HuH-7 (cell line): ENCODE results near the gene STIL.
"Not testable (repeated sequence)": the region's sequence is repeated elsewhere in the genome, so short reads cannot be mapped to it uniquely, and the experiment has no call there.

ENCODE experiments used
- DNase-seq: peaks from one replicate; pipeline ENCODE4 v3.0.0; 2011; ENCODE audit warnings: low spot score

STIL gene

DNA sequence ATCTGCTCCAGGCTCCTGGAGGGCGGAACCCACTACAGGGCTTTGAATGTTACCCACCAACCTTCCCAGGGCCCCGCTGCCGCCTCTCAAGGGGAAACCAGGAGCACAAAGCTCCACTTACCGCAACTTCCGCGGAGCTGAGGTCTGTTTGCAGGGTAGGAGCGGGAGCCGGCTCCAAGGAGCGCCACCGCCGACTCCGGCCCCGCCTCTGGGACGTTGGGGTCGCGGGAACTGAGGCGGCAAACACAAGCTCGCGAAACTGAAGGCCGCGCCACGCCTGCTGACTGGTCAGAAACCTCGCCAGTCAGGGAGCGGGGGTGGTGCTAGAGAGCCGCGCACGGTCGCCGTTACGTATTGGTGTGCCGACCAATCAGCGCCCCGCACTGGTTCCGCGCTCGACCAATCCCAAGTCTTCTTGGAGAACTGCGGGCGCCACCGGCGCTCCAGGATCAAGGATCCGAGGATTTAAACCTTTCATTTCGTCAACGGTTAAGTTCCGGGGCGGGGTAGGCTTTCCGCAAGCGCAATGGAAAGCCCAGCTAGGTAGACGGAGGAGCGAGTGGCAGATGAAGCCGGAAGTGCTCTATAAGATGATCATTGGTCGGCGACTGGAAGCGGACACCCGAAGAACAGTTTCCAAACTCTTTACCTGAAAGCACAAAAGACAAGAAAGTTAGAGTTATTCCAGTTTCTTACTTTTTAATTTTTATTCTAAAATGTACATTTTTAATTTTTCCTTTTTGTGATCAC lies at the start of gene STIL:
Gene STIL (minus strand): TSS at position 233 of the 750 bp plus-strand sequence. CDS start 3,828 bp downstream, outside the sequence.
- DNase-seq: peak; percentile 90

DNA sequence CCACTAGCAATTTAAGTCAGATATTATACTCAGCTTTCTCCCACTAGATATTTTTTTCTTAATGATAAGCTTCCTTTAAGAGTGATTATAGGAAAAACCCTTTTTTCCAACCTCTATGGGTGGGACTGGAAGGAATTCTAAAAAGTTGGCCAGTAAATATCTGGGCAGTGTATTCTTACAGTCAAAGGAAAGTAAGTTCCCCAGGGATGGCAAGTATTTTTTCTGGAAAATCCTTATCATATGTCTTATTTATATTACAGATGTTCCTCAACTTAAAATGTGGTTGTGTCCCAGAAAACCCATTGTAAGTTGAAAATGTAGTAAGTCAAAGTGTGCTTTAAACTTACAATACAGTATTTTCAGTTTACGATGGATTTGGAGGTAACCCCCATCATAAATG lies 48.9 kb upstream of the STIL start:
- DNase-seq: no peak

DNA sequence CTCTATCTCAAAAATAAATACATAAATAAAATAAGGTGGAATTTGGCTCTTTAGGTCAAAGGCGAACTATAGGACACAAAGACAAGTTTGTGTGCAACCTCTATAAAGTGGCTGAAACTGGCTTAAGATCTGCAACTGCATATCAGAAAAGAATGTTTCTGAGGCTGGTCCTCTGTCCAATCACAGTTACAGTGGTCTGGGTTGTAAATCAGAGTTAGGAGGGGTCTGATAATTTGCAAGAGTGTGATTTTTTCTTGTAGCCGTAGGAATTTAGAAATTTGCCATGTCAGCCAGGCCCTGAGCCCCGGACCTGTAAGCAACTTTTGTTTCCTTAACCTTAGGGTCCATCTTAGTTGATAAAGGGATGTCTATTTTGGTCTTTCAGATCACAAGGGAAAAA lies 47.4 kb upstream of the STIL start:
- no peak for DNase-seq

DNA sequence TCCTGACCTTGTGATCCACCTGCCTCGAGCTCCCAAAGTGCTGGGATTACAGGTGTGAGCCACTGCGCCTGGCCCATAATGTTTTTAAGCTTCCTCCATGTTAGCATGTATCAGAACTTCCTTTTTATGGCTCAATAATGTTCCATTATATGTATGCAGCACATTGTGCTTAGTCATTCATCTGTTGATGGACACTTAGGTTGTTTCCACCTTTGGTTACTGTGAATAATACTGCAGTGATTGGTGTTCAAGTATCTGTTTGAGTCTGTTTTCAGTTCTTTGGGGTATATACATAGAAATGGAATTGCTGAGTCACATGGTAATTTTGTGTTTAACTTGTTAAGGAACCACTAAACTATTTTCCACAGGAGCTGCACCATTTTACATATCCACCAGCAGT lies 37.4 kb upstream of the STIL start:
- DNase-seq: no peak

DNA sequence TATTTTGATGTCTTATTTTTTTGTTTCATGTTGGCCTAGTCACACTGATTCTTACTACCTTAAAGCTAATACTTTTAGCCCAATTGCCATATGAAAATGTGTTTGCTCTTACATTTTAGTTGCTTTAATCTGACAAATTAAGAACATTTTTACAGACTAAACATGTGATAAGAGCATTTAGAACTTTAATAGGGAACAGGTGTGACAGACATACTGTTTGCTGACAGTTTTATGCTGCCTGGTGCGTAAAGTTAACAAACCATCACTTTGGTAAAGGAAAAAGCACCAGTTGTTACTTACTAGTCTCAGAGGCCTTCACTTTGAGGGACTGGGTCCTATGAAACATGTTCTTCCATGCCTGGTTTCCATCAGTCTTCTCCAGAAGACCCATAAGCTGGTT lies 34.3 kb upstream of the STIL start:
- no peak for DNase-seq

DNA sequence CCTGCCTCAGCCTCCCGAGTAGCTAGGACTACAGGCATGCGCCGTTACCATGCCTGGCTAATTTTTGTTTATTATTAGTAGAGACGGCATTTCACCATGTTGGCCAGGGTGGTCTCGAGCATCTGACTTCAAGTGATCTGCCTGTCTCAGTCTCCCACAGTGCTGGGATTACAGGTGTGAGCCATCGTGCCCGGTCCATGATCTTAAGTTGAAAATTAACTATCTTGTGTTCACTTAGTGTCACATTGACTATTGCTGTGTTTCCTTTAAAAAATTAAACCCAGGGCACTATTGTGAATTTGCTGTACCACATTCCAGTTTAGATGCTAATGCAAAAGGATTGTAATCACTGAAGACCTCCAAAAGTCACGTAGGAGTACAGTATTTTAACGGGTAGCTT lies 33.8 kb upstream of the STIL start:
- no peak for DNase-seq

DNA sequence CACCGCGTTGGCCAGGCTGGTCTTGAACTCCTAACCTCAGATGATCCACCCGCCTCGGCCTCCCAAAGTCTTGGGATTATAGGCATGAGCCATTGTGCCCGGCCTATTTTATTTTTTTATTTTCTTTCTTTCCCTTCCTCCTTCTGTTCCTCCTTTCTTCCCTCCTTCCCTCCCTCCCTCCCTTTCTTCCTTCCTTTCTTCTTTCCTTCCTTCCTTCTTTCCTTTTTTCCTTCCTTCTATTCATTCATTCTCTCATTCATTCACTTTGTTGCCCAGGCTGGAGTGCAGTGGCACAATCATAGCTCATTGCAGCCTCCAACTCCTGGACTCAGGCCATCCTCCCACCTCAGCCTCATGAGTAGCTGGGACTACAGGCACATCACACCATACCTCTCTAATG lies 33.0 kb upstream of the STIL start:
- not testable (repeated sequence) for DNase-seq

DNA sequence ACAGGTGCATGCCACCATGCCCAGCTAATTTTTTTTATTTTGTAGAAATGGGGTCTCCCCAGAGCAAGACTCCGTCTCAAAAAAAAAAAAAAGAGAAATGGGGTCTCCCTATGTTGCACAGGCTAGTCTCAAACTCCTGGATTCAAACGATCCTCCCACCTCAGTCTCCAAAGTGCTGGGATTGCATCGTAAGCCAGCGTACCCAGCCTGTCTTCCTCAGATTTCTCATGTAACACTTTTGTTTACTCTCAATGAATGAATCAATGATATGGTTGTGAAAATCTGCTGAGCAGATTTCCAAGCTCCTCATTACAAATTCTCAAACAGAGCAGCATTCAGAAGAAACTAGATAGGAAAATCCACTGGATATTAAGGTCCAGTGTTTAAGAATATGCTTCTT lies 26.3 kb upstream of the STIL start:
- DNase-seq: no peak

DNA sequence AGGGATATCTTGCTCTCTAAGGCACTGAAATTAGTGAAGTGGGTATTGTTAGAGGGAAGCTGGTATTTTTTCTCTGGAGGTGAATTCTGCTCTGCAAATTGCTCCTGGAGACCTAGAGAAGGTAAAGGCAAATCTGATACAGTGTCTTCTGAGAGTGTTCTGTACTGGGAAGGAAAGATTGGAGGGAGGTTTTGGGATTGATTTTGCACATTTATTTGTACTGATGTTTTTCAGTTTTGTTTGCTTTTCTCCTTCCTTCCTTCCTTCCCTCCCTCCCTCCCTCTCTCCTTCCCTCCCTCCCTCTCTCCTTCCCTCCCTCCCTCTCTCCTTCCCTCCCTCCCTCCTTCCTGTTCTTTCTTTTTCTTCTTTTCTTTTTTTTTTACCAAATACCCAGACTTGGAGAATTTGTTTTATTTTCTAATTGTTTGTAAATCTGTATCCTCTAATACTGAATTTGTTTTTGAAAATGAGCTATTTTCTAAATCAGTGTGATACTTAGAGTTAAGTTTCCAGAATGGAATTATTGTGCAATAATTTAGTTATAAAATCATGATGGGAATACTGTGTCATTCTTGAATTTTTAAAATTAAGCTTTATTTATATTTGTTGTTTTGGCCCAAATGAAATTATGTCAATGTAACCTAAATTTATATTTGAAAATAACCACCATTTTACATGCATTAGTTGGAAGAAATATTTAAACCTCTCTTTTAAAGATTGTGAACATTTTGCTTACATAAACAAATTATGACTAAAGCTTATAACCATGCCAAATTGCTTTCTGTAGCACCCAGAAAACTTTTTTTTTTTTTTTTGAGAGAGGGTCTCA lies 24.5 kb upstream of the STIL start:
- no peak for DNase-seq

DNA sequence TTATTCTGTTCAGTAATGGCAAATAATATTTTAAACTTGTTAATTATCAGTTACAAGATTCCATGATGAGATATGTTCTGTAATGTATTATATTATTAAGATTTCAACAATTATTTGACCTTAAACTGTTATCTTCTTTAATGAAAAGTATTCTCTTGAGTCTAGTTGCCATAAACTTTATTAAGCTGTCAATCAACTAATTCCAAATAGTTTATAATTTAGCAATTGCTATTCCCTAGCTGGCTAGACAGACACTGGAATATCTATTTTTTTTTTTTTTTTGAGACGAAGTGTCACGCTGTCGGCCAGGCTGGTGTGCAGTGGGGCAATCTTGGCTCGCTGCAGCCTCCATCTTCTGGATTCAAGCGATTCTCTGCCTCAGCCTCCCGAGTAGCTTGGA lies 23.4 kb upstream of the STIL start:
- DNase-seq: no peak

DNA sequence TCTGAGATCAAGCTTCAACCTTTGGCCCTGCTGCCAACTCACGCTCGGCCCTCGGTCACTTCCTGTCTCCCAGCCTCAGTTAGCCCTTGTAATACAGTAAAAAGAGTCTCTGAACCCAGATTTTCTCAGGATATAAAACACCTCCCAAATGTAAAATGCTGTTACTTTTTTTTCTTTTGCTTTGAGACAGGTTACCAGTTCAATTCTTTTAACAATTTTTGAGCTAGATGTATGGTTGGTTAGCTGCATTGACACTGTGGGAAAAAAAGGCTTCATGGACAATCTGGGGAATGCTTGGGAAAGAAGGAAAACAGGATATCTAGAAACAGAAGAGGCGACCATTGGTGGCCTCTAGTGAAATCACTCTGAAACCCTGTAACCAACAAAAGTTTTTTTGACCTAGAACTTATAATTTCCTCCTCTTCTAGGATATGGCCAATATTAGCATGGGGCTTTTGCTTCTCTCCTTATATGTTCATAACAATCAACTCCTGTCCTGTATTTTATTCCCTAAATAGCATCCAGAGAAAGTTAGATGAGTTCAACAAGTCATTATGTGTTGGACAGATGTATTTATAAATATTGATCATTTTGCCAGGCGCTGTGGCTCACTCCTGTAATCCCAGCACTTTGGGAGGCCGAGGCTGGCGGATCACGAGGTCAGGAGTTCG lies 21.0 kb upstream of the STIL start:
- DNase-seq: no peak

DNA sequence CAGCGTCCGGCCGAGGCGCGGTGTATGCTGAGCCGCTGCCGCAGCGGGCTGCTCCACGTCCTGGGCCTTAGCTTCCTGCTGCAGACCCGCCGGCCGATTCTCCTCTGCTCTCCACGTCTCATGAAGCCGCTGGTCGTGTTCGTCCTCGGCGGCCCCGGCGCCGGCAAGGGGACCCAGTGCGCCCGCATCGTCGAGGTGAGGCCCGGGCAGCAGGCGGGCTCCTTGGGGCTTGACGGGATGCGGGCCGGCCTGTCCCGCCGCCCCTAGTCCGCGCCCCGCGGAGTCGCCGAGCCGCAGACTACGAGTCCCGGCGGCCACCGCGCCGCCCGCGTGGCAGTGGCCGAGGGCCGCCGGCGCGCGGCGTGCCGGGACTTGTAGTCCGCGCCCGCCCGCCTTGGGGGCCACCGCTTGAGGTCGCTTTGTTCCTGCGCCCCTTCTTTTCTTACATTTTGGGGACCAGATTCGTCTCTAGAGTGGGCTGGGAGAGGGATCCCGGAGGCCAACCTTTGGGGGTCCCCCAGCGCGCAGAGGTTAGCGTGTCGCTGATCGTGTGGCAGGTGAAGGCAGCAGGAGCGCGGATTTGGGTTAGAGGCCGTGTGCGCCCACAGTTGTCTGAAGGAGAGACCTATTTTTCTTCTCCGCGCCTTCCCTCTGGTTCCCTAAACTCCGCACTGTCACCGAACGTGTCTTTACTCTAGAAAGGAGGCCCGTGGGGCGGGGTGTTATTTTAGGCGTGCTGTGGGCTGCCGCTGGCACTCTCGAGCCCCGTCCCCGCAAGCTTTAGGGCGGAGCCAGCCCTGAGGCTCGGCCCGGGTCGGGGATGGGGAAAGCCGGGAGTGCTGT lies 20.2 kb upstream of the STIL start:
- DNase-seq: peak; percentile 93

DNA sequence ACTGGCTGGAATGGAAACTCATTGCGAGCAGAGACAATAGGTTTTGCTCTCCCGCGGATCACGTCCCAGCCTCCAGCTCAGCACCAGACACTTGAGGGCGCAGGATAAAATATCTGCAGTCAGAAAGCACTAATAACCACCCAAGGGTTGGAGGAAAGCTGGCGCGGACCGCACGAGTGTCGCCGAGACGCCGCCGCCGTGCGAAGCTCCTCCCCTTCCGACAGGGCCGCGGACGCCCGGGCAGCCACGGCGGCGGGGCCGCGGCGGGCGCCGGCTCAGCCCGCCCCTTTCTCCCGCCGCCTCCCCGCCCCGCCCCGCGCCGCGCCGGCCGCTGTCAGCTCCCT lies 19.6 kb upstream of the STIL start, which contains the start of gene CMPK1:
Gene CMPK1 (plus strand): TSS at position 213 of the 344 bp plus-strand sequence. CDS start 156 bp downstream, outside the sequence.
- peak; percentile 63 for DNase-seq

DNA sequence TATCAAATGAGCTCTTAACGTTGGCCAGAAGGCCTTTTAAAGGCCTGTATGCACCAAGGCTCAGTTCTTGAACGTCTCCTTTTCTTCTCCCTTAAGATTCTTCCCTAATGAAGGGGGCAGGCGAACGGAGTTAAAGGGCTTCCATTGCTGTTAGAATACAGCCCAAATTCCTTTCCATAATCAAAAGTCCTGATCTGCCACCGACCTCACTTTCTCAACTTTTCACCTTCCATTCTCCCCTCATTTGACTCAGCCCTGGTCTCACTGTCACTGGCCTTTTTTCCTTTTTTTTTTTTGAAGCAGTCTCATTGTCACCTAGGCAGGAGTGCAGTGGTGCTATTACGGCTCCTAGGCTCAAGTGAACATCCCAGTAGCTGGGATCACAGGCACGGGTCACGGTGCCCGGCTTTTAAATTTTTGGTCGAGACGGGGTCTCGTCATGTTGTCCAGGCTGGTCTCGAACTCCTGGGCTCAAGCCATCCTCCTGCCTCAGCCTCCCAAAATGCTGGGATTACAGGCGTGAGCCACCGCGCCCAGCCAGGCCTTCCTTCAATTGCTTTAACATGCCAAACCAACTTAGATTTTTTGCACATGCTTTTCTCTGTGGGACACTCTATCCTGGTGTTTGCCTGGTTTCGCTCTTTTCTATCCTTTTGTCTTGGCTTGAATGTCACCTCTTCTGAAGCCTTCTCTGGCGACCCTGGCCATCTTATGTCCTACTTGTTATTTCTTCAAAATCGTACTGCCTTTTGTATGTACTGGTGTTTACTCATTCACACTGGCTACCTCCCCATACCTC lies 19.0 kb upstream of the STIL start:
- no peak for DNase-seq

DNA sequence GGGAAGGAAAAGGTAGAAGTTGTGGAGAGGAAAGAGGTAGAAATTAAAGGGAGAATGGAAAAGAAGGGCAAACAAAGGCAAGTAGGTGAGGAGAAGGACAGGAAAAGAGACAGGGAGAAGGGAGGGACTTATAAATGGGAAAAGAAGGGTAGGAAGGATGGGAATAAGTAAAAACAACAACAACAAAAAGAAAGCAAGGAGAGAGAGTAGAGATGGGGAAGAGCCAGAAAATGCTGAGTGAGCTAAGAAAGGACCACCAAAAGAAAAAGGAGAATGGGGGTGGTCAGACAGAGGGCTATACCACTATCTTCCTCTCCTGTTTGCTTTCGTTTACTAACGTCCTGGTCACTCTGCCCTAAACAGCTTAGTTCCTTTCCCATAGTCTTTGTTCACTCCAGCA lies 17.9 kb upstream of the STIL start:
- DNase-seq: no peak

DNA sequence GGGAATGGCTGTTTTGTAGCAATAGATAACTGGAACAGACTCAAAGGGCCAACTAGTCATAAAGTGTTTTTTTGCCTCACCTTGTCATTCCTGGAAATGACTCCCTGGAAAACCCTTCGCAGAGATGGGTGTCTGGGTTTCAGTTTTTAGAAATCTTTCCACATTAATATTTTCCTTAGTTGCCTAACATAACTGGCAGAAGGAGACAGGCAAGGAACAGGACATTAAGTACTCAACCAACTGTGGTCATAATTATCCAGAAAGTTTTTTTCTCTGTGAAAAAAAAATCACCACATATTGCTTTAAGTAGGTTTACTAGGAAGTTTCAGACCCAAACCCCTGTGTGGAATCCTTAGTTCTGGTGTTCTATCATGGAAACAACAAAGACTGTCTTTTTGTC lies 16.3 kb upstream of the STIL start:
- no peak for DNase-seq

DNA sequence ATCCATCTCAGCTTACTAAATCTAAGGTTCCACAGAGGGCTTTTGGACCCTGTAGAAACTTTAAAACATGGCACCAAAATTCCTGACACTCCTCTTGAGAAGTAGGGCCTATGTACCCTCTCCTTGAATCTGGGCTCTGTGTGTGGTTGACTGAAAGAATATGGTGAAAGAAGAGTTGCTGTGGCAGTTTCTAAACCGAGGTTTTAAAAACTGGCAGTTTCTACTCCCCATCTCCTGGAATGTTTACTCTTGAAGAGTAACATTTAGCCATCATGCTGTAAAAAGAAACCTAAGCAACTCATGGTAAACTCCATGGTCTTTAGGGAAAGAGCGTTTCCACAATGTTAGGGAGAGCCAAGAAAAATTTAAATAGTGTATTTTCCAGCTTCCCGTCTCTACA lies 15.0 kb upstream of the STIL start:
- no peak for DNase-seq

DNA sequence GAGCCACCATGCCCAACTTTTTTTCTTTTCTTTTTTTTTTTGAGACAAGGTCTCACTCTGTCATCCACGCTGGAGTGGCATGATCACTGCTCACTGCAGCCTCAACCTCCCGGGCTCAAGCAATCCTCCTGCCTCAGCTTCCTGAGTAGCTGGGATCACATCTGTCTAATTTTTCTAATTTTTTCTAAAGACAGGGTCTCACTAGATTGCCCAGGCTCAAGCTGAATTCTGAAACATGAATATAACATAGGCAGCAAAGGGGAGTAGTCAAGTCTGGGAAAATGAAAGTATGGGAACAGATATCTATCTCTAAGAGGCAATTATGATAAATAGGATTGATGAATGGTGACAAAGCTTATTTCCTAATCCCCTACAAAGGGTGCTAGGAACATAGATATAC lies 12.3 kb upstream of the STIL start:
- DNase-seq: no peak

DNA sequence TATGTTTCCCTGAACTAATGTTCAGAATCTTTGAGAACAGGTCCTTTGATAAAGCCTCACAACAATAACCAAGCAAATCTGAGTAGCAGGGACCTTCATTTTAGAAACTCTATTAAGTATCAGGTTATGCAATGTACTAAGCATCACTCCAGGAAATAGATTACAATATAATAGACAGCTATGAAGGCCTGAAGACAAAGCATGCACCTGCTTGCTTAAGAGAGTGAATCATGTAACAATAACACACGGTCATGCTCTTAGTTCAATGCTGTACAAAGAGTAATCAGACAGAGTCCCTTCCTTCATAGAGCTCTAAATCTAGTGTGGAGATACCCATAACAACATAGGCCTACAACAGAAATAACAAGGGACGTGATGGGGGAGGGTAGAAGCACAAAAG lies 11.6 kb upstream of the STIL start:
- DNase-seq: no peak

DNA sequence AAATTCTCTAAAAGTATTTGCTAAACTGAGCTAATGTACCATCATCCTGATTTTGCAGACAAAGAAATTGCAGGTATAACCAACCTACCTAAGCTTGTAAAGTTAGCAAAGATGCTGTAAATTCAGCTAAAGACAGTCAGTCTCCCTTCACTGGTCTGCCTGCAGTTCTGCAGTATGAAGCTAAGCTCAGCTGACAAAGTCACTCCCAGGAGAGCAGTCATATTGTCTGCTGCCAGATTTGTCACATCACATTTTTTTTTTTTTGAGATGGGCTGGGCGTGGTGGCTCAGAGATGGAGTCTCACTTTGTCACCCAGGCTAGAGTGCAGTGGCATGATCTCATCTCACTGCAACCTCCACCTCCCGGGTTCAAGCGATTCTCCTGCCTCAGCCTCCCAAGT lies 10.7 kb upstream of the STIL start:
- no peak for DNase-seq

DNA sequence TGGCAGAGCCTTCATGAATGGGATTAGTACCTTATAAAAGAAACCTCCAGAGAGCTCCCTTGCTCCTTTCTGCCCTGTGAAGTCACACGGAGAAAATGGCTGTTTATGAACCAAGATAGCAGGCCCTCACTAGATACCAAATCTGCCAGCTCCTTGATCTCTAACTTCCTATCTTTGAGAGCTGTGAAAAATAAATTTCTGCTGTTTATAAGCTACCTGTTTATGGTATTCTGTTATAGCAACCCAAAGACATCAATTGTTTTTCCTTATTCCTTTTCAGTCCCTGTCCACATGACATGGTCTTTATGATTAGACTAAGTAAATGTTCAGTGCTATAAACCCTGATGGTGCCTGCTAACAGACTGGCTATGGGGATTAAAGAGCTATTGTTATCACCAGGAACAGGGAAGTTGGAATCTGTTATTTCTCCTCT lies 9.7 kb upstream of the STIL start:
- peak; percentile 56 for DNase-seq
